Cerebellar cortex (tissue), 1 donor: Measurements from ENCODE around the gene TCTN1.
"Not testable (repeated sequence)": the region's sequence is repeated elsewhere in the genome, so short reads cannot be mapped to it uniquely, and the experiment has no call there.

Source experiments
- DNase-seq: peaks from one replicate; pipeline ENCODE4 v3.0.0-alpha.2; 2015; ENCODE audit warnings: low spot score

The TCTN1 gene

GRCh38 chr12:110585231-110585799 is 28.6 kb upstream of the TCTN1 start:
- peak; percentile 29 for DNase-seq

- DNase-seq: not testable (repeated sequence)
Measured at GRCh38 chr12:110587102-110587501, 26.8 kb upstream of the TCTN1 start.

- no peak for DNase-seq
Measured at GRCh38 chr12:110590059-110590458, 23.9 kb upstream of the TCTN1 start.

- peak; percentile 43 for DNase-seq
Measured at GRCh38 chr12:110590806-110591326, 23.1 kb upstream of the TCTN1 start.

DNA sequence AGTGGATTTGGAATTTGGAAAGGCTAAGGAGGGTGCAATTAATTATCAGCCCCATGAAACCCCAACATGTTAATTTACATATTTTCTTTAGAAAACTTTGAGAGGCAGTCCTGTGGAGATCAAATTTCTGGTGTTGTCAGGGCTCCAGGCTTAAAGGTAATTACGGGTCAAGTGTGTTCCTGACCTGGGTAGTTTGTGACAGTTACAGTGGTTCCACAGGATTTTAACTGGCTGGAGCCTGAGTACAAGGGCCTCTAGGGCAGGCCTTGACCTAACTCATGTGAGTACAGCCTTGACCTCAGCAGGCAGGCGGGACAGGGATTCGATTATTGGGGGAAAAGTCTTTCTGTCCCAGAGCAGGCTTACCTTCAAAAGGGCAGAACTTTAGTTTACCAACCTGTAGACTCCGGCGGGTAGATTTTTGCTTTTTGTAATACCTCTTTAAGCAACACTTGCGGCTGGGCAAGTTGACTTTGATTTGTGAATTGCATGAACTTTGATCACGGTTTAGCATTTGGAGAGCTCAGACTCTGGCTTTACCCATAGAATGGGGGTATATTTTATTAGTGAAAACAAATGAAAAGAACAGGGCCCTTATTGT is 22.4 kb upstream of the TCTN1 start:
- peak; percentile 50 for DNase-seq

- no peak for DNase-seq
Measured at GRCh38 chr12:110592078-110592477, 21.9 kb upstream of the TCTN1 start.

- not testable (repeated sequence) for DNase-seq
Measured at GRCh38 chr12:110592919-110593318, 21.0 kb upstream of the TCTN1 start.

GRCh38 chr12:110597885-110598284 is 16.0 kb upstream of the TCTN1 start:
- DNase-seq: no peak

- no peak for DNase-seq
Measured at GRCh38 chr12:110599334-110599733, 14.6 kb upstream of the TCTN1 start.

DNA sequence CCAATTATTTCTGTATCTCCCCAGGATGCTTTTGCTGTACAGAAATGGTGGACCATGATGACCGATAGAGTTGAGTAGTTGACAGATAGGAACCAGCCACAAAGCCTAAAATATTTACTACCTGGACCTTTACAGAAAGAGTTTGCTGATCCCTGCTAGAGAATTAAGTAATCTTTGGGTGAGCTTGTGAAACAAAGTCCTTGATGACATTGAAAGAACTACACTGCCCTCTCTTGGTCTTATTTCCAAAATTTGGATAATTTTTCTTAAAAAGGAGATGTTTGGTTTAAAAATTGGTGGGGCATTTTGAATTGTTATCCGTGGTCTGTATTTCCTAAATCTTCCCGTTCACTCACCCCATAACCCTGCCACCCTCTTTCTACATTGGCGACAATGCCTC is 13.7 kb upstream of the TCTN1 start:
- peak; percentile 60 for DNase-seq

- peak; percentile 59 for DNase-seq
Measured at GRCh38 chr12:110602085-110602814, 11.7 kb upstream of the TCTN1 start.

GRCh38 chr12:110606253-110606611 is 7.7 kb upstream of the TCTN1 start:
- DNase-seq: no peak

DNA sequence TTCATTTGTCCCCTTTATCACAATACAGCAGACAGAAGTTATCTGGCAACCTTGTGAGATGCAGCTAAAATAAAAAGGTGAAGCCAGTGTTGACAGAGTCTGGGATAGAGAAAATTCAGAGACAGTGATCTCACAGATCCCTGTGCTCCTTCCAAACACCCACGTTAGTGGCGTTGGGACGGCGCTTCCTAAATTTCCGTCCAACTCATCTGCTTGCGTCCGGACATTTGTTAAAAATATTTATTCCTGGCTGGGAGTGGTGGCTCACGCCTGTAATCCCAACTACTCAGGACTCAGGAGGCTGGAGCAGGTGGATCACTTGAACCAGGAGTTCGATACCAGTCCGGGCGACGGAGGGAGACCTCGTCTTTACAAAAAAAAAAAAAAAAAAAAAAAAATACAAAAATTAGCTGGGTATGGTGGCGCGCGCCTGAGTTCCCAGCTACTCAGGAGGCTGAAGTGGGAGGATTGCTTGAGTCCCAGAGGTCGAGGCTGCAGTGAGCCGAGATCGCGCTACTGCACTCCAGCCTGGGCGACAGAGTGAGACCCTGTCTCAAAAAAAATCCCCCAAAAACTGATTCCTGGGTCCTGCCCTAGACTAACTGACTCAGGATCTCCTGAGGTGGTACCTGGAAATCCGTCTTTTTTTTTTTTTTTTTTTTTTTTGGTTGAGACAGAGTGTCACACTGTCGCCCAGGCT is 708 bp upstream of the TCTN1 start:
- no peak for DNase-seq

DNA sequence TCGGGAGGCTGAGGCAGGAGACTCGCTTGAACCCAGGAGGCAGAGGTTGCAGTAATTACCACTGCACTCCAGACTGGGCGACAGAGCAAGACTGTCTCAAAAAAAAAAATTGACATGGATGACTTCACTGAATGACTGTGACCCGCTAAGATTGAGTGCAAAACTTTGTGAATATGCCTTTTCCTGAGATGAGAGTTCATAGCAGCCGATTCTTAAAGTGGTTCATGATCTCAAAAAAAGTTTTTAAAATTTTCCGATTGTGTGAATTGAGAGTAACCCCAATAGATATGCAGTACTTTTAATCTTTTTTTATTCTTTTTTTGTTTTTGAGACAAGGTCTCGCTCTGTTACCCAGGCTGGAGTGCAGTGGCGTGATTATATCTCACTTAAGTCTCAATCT is 1.2 kb downstream of the TCTN1 start:
- DNase-seq: no peak

DNA sequence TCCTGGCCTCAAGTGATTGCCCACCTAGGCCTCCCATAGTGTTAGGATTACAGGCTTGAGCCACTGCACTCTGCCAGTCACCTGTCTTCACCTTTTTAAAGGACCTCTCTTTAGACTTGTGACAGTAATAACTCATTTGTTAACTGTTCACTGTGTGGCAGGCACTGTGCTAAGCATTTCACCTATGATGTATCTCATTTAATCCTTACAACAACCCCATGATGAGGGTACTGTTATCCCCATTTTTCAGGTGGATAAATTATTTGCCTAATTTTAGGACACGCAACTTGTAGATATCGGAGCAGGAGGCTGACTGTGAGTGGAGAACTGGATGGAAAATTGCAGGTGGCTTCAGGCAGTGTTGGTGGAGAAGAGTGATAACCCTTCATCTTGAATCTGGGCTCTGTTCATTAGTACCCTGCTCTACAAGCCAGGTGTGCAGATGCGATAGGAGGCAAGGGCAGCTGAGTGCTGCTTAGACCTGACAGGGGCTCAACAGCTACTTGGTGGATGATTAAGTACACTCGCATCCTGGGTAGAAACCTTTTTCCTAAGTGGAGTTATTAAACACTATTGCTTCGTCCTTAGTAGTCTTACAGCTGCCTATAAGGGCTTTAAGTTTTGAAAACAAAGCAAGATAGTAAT is 2.7 kb downstream of the TCTN1 start:
- no peak for DNase-seq

DNA sequence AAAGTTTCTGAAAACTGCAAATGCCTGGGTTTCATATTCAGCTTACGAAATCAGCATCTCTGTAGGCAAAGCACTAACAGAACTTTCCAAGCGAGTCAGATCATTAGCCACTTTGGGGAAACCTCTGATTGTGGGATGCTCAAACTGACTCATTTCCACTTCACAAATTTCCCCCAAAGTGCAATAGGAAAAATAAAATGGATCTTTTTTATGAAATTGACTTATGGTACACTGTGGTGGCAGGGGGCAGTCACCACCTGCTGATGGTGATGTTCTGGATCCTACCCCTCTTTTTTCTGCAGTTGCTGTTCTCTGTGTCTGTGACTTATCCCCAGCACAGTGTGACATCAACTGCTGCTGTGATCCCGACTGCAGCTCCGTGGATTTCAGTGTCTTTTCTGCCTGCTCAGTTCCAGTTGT is 5.6 kb downstream of the TCTN1 start:
- DNase-seq: no peak

GRCh38 chr12:110622582-110622981 is 8.7 kb downstream of the TCTN1 start:
- DNase-seq: no peak

- DNase-seq: no peak
Measured at GRCh38 chr12:110627500-110628195, 13.7 kb downstream of the TCTN1 start.

DNA sequence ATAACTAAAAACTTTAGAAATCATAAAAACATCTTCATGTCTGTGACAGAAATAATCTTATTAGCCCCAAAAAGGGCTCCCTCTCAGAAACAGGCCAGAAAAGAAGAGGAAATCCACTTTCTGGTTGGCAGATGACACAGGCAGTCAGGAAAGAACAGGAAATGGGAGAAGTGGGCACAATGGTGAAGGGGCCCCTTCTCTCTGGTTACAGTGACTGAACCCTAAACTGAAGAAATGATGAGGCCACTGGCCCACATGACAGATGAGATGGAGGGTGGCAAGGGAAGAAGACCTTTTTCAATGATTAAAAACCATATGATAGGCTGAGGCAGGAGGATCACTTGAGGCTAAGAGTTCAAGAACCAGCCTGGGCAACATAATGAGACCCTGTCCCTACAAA is 21.1 kb downstream of the TCTN1 start:
- DNase-seq: no peak

GRCh38 chr12:110636516-110636915 is 22.6 kb downstream of the TCTN1 start:
- DNase-seq: no peak

GRCh38 chr12:110637869-110638441 is 24.0 kb downstream of the TCTN1 start:
- no peak for DNase-seq
